Measurements from ENCODE around the gene OXSR1. TPM values are rescaled to one million over a fixed set of nuclear protein-coding genes. Genes with fewer than 3 reads are reported as not detected.

OXSR1 gene
- total and polyA plus RNA-seq, 2 of the 13 experiments (the other 11 are each of a cell fraction or from before 2014, with no cell fraction given) = 27.4 to 32.6 TPM

GRCh38 chr3:38255627-38256026, 90.3 kb downstream of the OXSR1 start:
- Histone ChIP-seq H3K27me3 (ENCODE audit: control insufficient read depth in 1 of 2, insufficient read depth in 2 of 2, low read length in 2 of 2) (no peaks in the 10 kb centered on the region), H3K79me2 (ENCODE audit: insufficient read depth, low read length) (no peaks in the 10 kb centered on the region), H3K9me3 (ENCODE audit: low read length) (no peaks in the 10 kb centered on the region), H3K36me3 (replicated peaks in 1 of 2; ENCODE audit: control insufficient read depth in 1 of 2, insufficient read depth in 2 of 2, low read length in 2 of 2) (peaks cover 13 to 42% of the 10 kb centered on the region in 2 experiments; a peak in 4 of 5 replicates), H3K9ac (ENCODE audit: insufficient read depth, low read depth, low read length) (no peak overlapping the region), H4K20me1 (ENCODE audit: insufficient read depth, low read length) (no peaks in the 10 kb centered on the region), H3K27ac (ENCODE audit: extremely low read length, insufficient read depth, low read length) (no peak overlapping the region), H3K4me2 (ENCODE audit: low read depth, low read length) (no peak overlapping the region), H3K4me1 (ENCODE audit: insufficient read depth, low read length) (peaks cover 10% of the 10 kb centered on the region), H2AFZ (ENCODE audit: low read length) (no peak overlapping the region), H3K4me3 (replicated peaks in 1 of 3; ENCODE audit: insufficient read depth in 1 of 3, low read depth in 2 of 3, low read length in 3 of 3) (no peak overlapping the region)
- in situ Hi-C loops (cut with HindIII; ENCODE audit: extremely low pct_ligation_motif_present, low pct_unique_long_range_greater_than_20kb) (no loop called here), intact Hi-C loops (cut with micrococcal nuclease; ENCODE audit: unreplicated experiment) (no loop called here)
- ATAC-seq (no peak; the same call in 2 of the 3 replicates), DNase-seq (ENCODE audit: low spot score) (no peak), FAIRE-seq (no peak)
- TF ChIP-seq NAIF1 (CRISPR knock-in tag; IDR thresholded peaks at IDR 0.05; ENCODE audit: borderline replicate concordance) (no peak), MAX (IDR thresholded peaks at IDR 0.05) (no peak), REL (CRISPR knock-in tag; conservative IDR thresholded peaks at IDR 0.05) (no peak), IKZF5 (CRISPR knock-in tag; IDR thresholded peaks at IDR 0.05) (no peak), ZNF337 (CRISPR knock-in tag; IDR thresholded peaks at IDR 0.05; ENCODE audit: borderline replicate concordance, low read depth) (no peak), SP140L (CRISPR knock-in tag; IDR thresholded peaks at IDR 0.05; ENCODE audit: borderline replicate concordance) (no peak), RBM22 (optimal IDR thresholded peaks at IDR 0.05; ENCODE audit: low read length) (no peak), FOXJ3 (CRISPR knock-in tag; IDR thresholded peaks at IDR 0.05; ENCODE audit: borderline replicate concordance) (no peak), ZC3H13 (CRISPR knock-in tag; IDR thresholded peaks at IDR 0.05) (no peak), IRF1 (CRISPR knock-in tag; IDR thresholded peaks at IDR 0.05; ENCODE audit: low read depth) (no peak), USF2 (IDR thresholded peaks at IDR 0.05; ENCODE audit: low read depth, low read length) (no peak), USF2 (CRISPR knock-in tag; IDR thresholded peaks at IDR 0.05; ENCODE audit: borderline replicate concordance) (no peak), MEIS2 (CRISPR knock-in tag; IDR thresholded peaks at IDR 0.05) (no peak), RNF2 (conservative IDR thresholded peaks at IDR 0.05; ENCODE audit: low read depth) (no peak), HDAC1 (CRISPR knock-in tag; IDR thresholded peaks at IDR 0.05) (no peak), ZNF232 (CRISPR knock-in tag; IDR thresholded peaks at IDR 0.05; ENCODE audit: borderline replicate concordance) (no peak), IKZF1 (IDR thresholded peaks at IDR 0.05) (no peak)
- CTCF ChIA-PET (ENCODE audit: low intra/inter-chr PET ratio, low total read pairs) = no interaction called here
- WGBS (ENCODE audit: low lambda C conversion rate) = 88% methylated on average over 1 of the region's 1 CpG
- POLR2A ChIA-PET = no interaction called here
- BruUV-seq (replicated peaks) = no TSS peak
